GM21390 (cell line): ENCODE data around the gene CHRNA4.

ENCODE experiments used
- ATAC-seq: cut with Tn5 transposase; IDR thresholded peaks from one replicate; pipeline ENCODE4 v1.9.1; 2021; ENCODE audit not compliant: unreplicated experiment

The CHRNA4 gene

DNA sequence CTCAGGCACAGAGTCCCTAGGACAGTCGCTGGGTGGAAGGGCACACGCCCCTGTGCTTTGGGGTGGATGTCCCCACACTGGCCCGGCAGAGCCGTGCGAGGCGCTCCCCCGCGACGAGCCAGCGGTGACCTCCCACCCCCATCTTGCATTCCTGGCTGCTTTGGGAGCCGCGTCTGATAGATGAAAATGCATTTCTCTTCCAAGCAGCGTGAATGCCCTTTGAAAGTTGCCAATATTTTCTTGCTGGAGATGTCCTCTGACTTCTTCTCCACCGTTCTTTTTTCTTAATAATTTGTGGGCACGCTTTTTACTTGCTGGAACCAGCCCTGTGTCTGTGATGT, 38.2 kb downstream of the CHRNA4 start:
- no peak for ATAC-seq

DNA sequence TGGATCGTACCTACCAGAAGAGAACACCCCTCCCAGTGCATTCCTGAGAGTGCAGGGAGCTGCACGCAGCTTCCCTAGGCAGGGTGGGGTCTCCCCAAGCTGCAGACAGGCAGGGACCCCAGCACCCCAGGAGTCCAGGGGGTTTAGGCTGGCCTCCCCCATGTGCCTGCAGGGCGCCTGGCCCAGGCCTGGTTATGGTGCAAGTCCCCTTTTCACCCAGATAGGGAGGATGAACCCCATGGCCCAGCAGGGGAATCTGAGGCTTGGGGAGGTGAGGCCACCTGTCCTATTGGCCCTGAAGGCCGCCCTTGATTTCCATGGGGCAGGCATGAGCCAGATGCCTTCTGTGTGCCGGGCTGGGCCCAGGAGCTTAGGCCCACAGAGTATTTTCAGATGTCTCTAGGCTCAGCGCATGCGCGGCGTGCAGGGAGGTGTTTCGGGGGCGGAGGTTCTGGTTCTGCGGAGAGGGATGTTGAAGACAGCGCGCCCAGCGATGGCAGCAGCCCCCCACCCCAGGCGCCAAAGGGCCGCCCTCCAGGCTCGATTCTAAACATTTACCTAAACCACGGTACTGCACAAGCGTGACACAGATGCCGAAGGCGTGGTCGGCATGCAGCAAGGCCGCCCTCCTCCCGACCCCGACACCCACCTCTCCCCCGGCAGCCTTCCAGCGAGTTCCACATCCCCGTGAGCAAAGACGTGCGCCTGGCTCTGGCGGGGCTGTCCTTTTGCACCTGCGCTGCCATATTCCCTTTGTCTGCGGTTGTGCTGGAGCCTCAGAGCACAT, 38.8 kb downstream of the CHRNA4 start:
- no peak for ATAC-seq

DNA sequence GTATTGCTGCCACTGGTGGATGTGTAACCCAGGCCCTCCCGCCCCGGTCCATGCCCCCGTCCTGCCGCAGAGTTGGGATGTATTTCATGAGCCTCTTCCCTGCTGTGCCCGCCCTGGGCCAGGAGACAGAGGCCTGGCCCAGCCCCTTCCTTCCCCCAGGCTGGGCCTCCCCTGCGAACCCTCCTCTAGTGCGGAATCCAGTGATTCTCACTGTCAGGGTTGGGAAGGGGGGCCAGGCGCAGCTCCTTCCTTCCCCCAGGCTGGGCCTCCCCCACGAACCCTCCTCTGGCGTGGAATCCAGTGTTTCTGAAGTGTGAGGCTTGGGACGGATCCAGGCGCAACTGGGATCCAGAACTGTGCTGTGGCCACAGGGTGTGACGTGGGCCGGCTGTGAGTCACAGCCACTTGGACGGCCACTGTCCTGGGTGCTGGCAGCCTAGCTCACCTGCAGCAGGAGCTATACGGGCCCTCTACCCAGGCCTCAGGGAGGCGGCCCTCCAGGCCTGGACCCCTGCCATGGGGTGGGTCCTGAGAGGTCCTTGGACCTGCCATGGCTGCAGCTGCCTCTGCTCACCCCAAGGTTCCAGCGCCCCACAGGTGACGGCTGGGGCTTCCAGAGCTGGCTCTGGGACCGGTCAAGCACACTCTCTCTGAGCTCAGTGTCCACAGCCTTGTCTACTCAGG, 39.9 kb downstream of the CHRNA4 start:
- no peak for ATAC-seq

DNA sequence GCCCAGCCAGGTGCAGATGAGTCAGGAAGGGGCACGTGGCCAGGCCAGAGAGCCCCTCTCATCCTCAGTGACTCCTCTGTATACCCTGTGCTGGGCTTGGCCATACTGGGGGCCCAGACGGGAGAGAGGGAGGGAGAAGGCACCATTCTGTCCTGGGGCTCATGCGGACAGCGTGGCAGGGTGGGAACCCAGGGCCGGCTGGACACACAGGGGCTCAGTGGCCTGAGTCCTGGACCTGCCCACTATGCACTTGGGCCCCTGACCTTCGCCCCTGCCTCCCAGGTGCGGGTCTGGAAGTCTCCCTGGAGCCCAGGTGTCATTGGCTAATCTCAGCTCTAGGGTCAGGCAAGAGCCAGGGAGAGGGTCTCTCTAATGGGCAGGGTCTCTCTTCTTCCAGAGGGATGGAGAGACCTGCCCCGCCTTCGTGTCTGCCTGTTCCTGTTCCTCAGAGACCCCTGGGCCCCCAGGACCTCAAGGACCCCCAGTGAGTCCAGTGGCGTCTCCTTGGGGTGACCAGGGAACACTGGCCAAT, 40.5 kb downstream of the CHRNA4 start:
- no peak for ATAC-seq

DNA sequence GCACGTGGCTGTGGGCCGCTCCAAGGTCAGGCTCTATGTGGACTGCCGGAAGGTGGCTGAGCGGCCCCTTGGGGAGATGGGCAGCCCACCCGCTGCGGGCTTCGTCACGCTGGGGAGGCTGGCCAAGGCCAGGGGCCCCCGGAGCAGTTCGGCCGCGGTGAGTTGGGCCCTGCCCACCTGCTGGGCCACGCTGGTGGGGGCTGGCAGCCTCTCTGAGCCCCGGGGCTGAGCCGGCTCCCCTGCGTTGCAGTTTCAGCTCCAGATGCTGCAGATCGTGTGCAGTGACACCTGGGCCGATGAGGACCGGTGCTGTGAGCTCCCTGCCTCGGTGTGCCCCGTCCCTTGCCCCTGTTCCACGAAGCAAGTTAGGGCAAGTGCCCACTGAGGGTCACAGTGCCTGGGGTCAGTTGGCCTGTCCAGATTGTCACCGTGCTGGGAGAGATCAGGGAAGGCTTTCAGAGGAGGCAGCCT, 41.1 kb downstream of the CHRNA4 start:
- ATAC-seq = no peak

DNA sequence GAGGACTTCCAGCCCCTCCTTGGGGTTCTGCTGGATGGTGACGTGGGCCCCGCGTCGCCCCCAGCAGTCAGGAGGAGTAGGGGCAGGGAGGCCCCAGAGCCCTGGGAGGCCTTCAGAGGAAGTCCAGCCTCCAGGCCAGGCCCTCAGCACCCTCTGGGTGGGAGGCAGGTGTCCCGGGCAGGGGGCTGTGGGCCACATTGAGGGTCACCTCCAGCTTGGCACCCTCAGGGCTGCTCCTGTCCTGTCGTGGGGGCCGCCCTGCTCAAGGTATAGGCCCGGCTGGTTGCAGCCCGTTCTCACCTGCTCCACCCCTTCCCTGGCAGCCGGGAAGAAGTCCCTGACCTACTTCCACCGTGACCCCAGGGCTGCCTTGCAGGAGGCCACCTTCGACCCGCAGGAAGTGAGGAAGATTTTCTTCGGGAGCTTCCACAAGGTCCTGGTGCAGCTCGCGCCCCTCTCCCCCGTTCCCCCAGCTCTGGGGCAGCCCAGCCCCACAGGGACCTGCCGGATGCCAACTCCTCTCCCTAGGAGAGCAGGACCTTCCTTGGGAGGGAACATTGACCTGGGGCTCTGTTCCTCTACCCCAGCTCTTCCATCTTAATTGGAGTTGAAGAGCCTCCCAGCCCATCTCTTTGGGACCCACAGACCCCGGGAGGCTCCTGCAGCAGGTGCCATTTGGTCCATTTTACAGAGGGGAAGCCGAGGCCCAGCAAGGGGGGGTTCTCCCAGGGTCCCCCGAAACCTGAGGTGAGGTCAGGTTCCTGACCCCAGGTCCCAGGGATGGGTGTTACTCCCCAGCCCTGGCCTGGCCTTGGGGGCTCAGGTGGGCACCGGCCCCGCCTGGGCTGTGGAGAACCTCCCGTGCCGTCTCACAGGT, 41.7 kb downstream of the CHRNA4 start:
- ATAC-seq = no peak

DNA sequence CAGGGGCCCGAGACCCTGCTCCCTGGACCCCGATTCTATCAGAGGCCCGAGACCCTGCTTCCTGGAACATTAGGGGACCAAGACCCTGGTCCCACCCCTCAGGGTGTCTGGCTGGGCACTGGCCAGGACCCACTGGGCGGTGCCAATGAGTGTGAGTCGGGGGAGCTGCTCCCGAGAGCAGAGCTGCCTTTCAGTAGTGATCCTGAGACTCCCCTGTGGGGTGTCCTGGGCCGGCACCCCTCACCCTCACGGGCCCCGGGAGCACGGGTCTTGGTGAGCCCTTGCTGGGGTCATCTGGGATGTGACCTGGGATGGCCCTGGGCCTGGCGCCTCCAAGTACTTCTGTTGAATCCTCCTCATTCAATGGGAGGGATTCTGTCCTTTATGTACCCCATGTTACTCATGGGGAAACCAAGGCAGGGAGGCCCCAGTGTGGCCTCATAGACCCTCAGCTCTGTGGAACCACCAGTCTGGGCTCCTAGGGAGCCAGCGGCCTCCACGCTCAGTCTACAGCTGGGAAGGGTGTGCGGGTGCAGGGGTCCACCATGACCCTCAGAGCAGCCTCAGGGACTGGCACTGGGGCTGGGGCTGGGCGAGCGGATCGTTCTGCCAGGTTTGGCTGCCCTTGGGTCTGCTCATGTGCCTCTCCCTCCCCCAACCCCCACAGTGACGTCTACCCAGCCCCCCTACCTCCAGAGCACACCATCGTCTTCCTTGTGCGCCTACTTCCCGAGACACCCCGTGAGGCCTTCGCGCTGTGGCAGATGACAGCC, 42.6 kb downstream of the CHRNA4 start:
- ATAC-seq = no peak

DNA sequence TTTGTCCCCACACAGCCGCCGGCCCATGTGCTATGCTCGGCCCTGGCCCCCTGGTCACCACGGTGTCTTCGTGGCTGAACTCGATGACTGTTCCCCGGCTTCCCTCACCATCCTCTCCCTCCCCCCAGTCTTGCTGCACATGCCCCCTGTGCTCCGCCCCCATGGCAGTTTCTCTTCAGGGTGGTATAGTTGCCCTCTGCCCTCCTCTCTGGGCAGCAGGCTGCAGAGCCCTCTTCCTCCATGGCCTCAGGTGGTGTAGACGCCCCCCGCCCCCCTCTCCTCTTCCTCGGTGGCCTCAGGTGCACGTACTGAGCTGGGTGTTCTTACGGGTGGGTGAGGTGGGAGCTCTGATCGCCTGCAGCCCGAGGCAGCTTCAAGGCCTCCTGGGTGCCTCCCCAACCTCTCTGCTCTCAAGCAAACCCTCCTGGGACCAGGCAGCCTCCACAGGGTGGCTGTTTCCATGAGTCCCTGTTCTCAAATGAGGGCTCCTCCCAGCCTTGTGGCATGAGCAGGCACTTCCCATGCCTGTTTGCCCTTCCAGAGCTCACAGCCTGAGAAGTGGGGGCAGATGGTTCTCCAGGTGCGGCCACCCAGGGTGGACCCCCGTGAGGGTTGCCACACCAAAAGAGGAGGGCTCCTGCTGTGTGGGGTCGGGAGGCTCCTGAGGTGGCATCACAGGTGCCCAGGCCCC, 43.4 kb downstream of the CHRNA4 start:
- ATAC-seq = no peak

DNA sequence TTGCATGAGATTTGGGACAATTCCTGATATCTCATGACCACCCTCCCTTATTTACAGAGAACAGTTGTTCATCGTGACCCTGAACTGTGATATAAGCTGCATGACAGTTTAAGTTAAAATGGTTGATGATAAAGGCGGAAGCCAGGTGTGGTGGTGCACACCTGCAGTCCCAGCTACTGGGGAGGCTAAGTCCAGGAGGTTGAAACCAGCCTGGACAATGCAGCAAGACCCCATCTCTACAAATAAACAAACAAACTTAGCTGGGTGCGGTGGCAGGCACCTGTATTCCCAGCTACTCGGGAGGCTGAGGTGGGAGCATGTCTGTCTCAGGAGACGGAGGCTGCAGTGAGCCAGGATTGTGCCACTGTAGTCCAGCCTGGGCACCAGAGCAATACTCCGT, 44.1 kb downstream of the CHRNA4 start:
- ATAC-seq = no peak

DNA sequence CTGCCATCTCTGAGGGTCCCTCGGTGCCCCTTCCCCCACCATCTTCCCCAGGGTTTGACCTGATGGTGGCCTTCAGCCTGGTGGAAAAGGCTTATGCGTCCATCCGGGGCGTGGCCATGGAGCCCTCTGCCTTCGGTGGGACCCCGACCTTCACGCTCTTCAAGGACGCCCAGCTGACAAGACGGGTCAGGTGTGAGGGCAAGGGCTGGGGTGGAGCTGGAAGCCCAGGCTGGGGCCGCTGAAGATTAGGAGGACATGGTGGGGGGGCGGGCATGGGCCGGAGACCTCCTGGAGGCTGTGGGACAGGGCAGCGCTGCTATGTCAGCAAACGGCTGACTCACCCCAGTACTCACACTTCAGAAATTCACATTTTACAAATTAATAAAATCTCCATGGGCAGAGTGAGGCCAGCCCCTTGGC, 44.6 kb downstream of the CHRNA4 start:
- no peak for ATAC-seq

DNA sequence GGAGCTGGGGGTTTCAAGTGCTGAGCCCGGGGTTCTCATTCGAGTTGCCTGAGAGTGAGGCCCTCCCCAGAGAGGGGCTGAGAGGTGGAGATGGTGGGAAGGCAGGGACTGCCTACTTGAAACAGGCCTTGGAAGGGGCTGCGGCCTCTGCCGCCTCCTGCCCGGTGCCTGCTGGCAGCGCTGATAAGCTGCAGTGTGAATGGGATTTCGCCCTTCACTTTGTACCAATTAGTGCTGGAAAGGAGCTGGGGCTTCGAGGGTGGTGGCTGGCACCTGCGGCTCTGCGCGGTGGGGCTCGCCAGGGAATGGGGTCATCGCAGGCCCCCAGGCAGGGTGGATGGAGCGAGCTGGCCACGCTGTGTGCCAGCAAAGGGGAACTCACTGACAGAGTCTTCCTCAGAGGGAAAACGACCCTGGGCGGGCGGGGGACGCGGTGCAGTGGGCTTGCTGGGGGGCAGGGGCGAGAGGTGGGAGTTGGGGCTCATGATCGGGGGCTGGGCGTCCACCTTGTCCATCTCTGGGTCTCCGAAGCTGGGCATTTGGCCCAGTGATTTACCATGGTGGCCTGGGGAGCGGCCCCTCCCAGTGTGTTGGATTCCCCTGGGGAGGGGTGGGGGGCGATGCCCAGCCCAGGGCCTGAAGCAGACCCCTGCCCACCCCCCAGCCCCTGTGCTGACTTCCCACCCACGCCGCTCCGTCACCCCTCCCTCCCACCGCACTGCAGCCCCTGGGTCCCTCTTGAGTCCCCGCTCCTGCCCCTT, 45.2 kb downstream of the CHRNA4 start:
- no peak for ATAC-seq

DNA sequence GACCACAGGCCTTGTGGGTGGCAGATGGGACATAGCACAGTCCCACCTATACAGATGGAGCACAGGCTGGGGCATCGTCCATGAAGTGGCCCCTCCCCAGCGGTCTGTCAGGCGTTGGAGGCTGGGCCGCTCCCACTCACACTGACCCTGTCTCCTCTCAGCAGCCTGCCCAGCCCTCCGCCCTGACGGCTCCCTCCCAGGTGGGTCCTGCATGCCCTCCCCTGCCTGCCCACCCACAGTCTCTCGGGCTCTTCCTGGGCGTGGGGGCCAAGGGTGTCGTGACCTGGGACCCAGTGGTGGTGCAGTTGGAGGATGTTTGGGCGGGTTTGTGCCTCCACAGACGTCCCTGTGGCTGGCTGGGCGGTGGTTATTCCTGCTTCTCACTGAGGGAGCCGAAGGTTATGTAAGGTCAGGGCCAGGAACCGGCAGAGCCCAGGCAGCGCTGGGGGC, 45.9 kb downstream of the CHRNA4 start:
- ATAC-seq = no peak

DNA sequence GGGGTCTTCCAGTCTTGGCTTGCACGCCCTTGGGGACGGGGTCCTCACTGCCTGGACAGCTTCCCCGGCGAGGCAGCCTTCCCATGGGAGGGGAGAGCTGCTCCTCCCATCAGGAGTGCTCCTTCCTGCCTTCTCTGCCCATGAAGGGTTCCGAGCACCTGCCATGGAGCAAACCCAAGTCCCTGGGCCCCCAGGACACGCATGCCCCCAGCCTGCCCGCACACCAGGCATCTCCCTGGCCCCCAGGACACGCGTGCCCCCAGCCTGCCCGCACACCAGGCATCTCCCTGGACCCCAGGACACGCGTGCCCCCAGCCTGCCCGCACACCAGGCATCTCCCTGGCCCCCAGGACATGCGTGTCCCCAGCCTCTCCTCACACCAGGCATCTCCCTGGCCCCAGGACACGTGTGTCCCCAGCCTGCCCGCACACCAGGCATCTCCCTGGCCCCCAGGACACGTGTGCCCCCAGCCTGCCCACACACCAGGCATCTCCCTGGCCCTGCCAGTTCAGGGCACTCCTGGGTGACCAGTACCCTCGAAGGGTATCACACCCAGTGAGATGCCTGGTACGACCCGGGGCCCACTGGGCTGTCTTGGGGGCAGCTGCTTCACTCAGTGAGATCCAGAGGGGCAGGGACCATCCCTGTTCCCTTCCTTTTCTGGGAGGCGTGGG, 46.4 kb downstream of the CHRNA4 start:
- ATAC-seq = no peak

DNA sequence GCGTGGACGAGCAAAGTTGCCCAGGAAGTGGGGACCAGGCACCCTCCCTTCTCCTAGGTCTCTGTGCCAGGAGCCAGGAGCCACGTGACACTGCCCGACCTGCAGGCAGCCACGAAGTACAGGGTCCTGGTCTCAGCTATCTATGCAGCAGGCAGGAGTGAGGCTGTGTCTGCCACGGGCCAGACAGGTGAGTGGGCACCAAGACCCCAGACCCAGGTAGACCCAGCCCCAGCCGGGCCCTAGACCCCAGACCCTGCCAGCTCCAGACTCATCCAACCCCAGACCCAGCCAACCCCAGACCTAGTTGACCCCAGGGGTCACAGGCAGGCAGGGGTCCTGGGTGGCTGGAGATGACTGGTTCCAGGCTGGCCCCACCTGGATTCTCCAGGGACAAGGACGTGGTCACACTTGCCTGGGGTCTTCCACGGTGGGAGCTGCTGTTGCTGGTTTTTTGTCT, 47.1 kb downstream of the CHRNA4 start:
- no peak for ATAC-seq

DNA sequence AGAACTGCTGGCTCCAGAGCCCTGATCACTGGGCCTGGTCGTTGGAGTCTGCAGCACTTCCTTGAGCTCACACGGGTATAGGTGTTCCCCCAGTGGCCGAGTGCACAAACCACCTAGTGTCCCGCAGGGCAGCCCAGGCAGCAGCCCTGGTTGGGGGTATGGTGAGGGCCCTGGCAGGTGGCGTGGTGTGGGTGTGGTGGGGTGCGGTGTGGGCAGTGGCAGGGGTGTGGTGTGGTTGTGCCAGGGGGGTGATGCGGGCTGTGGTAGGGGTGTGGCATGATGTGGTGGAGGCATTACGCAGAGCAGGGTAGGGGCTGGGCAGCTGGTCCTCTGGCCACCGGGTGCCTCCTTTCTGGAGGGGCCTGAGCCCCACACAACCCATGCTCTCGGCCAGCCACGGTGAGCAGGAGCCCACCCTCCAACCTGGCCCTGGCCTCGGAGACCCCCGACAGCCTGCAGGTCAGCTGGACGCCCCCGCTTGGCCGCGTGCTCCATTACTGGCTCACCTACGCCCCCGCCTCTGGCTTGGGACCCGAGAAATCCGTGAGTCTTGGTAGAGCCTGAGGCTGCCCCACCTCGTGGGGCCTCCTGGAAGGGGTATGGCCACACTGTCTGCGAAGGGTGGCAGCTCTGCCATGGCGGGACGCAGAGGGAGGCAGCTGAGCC, 47.7 kb downstream of the CHRNA4 start:
- no peak for ATAC-seq

DNA sequence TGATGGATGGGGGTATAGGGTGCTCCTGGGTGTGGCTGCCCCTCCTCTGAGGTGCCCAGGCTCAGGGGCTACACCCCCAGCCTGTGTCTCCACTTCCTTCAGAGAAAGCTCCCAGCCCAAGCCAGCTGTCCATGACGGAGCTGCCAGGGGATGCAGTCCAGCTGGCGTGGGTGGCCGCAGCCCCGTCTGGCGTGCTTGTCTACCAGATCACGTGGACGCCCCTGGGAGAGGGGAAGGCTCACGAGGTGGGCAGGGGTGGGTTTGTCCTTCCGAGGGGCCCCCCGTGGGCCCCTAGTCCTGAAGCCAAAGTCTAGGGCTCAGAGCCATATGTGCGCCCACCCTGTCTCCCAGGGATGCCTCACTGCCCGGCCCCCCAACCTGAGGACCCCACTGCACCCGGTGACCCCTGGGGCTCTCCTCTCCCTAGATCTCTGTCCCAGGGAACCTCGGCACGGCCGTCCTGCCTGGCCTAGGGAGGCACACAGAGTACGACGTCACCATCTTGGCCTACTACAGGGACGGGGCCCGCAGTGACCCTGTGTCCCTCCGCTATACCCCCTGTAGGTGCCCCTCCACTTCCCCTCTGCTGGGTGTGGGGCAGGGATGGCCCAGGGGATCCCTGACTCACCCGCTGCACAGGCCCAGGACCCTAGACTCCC, 48.3 kb downstream of the CHRNA4 start:
- ATAC-seq = no peak

DNA sequence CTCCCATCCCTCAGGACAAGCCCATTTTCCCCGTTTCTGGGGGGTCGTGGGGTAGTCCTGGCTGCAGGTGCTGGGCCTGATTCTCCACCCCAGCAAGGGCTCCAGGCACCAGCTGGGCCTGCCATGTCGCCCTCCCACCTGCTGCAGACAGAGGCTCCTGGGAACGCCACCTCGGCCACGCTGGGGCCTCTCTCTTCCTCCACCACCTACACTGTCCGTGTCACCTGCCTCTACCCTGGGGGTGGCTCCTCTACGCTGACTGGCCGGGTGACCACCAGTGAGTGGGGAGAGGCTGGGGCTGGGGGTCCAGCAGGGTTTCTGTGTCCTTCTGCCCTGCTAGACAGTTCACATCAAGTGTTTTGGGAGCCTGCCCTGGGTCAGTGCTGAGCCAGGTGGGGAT, 48.9 kb downstream of the CHRNA4 start:
- no peak for ATAC-seq

DNA sequence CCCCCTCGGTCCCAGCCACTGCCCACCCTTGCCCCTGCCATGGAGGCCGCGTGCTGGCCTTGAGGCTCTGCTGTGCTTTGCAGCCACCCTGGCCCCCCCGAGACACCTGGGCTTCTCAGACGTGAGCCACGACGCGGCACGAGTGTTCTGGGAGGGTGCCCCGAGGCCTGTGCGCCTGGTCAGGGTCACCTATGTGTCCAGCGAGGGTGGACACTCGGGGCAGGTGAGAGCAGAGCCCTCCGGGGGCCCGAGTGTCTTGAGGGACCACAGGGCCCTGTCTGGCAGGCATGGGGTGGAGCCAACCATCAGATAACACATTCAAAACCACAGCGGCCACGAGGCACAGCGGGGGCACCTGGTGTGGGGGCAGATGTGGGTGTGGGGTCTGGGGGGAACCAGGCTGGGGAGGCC, 49.3 kb downstream of the CHRNA4 start:
- no peak for ATAC-seq
